K562 (cell line): Measurements from ENCODE around the gene ZMYND8. TPM values are rescaled to one million over a fixed set of nuclear protein-coding genes. Genes with fewer than 3 reads are reported as not detected.

Experiments
- polyA plus RNA-seq, 8 experiments: library from polyadenylated mRNA; depleted of rRNA in 4 of 8; stranded (reverse) in 5 of 8; unstranded in 3 of 8; fragments of >200 nt; fragmentation: Nextera tagmentation in 2 of 8; fragmentation: Illumina TruSeq in 1 of 8; extraction: Ambion mirVana in 2 of 8; extraction: Trizol in 1 of 8; gene quantifications; 2 replicates each; pipeline versions ENCODE4 v1.2.1 to v1.2.3, GENCODE V29; 2011 to 2014; ENCODE audit warnings: inconsistent platforms in 1 of 8, missing spikeins in 1 of 8
- total RNA-seq, 7 experiments: library from RNA; depleted of rRNA in 6 of 7; stranded (reverse); fragments of >200 nt in 6 of 7; fragmentation: Illumina TruSeq in 2 of 7; extraction: Trizol in 2 of 7; gene quantifications; 2 replicates each; pipeline versions ENCODE4 v1.2.1 to v1.2.3, GENCODE V29; 2011 to 2021; ENCODE audit warnings: low replicate concordance in 1 of 7
- TF ChIP-seq, protein P1 (sequence below): fragments of 450-650 bp; IDR thresholded peaks from 2 replicates; pipeline ENCODE4 v1.6.1; 2017; ENCODE audit warnings: antibody characterized with exemption, mild to moderate bottlenecking
- TF ChIP-seq, protein P2 (sequence below), 2 experiments: IDR thresholded peaks; 2 replicates each; pipeline ENCODE4 v1.6.1; 2012; ENCODE audit warnings: improper control_type of control experiment in 2 of 2, low read depth in 2 of 2, low read length in 2 of 2, borderline replicate concordance in 1 of 2
- TF ChIP-seq, protein P3 (sequence below), 2 experiments: fragments of 450-650 bp in 1 of 2; sonication (generic) in 1 of 2; formaldehyde crosslinking in 1 of 2; IDR thresholded peaks; 2 replicates each; pipeline versions ENCODE4 v1.7.1 to v1.9.0; 2016 to 2022; ENCODE audit warnings: inconsistent platforms in 1 of 2, mild to moderate bottlenecking in 1 of 2, missing genetic modification reagents in 1 of 2

The ZMYND8 gene
- total and polyA plus RNA-seq, 9 of the 15 experiments (the other 6 are each of a cell fraction or from before 2014, with no cell fraction given), result 31.8 to 148 (median 71.9) TPM

DNA sequence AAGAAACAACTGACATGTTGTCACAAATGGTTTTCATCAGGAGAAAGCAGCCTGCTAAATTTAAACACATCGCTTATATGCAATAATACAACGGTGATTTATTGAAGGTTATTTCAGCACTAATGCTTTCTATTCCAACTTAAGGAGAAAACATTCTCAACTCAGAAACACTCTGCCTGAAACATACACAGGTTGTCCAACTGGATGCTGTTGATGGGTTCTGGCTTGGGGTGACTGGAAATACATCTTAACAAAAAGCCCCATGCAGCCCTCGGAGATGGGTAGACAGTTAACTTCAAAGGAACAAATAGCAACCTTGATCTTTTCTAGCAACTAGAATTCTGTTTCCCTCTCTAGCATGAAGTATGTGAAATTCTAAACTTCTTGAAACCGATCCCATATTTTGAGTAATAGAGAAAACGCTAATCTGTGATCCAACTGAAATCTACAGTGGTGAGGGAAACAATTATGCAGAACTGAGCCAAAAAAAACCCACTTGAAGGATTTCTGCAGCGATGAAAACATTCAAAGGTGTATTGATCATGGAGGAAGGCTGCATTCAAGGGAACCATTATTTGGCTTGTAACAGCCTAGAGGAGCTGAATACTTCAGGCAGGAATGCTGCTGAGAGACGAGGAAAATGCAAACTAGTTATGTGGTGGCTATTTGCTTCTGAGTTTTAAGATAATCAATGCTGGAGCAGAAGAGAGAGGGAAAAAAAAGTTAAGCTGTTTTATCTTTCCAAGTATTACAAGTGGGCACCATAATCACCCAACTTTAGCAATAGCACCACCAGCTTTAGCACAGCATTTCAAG lies 6.9 kb downstream of the ZMYND8 start (continued):
- TF ChIP-seq, protein P1, sequence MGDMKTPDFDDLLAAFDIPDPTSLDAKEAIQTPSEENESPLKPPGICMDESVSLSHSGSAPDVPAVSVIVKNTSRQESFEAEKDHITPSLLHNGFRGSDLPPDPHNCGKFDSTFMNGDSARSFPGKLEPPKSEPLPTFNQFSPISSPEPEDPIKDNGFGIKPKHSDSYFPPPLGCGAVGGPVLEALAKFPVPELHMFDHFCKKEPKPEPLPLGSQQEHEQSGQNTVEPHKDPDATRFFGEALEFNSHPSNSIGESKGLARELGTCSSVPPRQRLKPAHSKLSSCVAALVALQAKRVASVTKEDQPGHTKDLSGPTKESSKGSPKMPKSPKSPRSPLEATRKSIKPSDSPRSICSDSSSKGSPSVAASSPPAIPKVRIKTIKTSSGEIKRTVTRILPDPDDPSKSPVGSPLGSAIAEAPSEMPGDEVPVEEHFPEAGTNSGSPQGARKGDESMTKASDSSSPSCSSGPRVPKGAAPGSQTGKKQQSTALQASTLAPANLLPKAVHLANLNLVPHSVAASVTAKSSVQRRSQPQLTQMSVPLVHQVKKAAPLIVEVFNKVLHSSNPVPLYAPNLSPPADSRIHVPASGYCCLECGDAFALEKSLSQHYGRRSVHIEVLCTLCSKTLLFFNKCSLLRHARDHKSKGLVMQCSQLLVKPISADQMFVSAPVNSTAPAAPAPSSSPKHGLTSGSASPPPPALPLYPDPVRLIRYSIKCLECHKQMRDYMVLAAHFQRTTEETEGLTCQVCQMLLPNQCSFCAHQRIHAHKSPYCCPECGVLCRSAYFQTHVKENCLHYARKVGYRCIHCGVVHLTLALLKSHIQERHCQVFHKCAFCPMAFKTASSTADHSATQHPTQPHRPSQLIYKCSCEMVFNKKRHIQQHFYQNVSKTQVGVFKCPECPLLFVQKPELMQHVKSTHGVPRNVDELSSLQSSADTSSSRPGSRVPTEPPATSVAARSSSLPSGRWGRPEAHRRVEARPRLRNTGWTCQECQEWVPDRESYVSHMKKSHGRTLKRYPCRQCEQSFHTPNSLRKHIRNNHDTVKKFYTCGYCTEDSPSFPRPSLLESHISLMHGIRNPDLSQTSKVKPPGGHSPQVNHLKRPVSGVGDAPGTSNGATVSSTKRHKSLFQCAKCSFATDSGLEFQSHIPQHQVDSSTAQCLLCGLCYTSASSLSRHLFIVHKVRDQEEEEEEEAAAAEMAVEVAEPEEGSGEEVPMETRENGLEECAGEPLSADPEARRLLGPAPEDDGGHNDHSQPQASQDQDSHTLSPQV, result 0 out of 2 replicates have a peak, but pooled peaks have one; percentile 14
- TF ChIP-seq, protein P2, sequence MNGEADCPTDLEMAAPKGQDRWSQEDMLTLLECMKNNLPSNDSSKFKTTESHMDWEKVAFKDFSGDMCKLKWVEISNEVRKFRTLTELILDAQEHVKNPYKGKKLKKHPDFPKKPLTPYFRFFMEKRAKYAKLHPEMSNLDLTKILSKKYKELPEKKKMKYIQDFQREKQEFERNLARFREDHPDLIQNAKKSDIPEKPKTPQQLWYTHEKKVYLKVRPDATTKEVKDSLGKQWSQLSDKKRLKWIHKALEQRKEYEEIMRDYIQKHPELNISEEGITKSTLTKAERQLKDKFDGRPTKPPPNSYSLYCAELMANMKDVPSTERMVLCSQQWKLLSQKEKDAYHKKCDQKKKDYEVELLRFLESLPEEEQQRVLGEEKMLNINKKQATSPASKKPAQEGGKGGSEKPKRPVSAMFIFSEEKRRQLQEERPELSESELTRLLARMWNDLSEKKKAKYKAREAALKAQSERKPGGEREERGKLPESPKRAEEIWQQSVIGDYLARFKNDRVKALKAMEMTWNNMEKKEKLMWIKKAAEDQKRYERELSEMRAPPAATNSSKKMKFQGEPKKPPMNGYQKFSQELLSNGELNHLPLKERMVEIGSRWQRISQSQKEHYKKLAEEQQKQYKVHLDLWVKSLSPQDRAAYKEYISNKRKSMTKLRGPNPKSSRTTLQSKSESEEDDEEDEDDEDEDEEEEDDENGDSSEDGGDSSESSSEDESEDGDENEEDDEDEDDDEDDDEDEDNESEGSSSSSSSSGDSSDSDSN (IDR thresholded peaks at IDR 0.05; ENCODE audit: borderline replicate concordance in 1 of 2, low read depth in 2 of 2, low read length in 2 of 2), result 0 out of 4 replicates have a peak, but pooled peaks of 1 of the 2 experiments have one; percentile 16
- TF ChIP-seq, protein P3, sequence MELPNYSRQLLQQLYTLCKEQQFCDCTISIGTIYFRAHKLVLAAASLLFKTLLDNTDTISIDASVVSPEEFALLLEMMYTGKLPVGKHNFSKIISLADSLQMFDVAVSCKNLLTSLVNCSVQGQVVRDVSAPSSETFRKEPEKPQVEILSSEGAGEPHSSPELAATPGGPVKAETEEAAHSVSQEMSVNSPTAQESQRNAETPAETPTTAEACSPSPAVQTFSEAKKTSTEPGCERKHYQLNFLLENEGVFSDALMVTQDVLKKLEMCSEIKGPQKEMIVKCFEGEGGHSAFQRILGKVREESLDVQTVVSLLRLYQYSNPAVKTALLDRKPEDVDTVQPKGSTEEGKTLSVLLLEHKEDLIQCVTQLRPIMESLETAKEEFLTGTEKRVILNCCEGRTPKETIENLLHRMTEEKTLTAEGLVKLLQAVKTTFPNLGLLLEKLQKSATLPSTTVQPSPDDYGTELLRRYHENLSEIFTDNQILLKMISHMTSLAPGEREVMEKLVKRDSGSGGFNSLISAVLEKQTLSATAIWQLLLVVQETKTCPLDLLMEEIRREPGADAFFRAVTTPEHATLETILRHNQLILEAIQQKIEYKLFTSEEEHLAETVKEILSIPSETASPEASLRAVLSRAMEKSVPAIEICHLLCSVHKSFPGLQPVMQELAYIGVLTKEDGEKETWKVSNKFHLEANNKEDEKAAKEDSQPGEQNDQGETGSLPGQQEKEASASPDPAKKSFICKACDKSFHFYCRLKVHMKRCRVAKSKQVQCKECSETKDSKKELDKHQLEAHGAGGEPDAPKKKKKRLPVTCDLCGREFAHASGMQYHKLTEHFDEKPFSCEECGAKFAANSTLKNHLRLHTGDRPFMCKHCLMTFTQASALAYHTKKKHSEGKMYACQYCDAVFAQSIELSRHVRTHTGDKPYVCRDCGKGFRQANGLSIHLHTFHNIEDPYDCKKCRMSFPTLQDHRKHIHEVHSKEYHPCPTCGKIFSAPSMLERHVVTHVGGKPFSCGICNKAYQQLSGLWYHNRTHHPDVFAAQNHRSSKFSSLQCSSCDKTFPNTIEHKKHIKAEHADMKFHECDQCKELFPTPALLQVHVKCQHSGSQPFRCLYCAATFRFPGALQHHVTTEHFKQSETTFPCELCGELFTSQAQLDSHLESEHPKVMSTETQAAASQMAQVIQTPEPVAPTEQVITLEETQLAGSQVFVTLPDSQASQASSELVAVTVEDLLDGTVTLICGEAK (IDR thresholded peaks at IDR 0.05), result 0 out of 2 replicates have a peak, but pooled peaks have one; percentile 8
- TF ChIP-seq, protein P3 (CRISPR knock-in tag; IDR thresholded peaks at IDR 0.05), result no peak
